Measurements from ENCODE around the gene NANOS3. TPM values are rescaled to one million over a fixed set of nuclear protein-coding genes. Genes with fewer than 3 reads are reported as not detected.
A peak's percentile ranks its signal among the peaks of the same experiment; 100 is the strongest.

NANOS3 gene
- total and polyA plus RNA-seq, 9 of the 15 experiments (the other 6 are each of a cell fraction or from before 2014, with no cell fraction given): not detected

DNA sequence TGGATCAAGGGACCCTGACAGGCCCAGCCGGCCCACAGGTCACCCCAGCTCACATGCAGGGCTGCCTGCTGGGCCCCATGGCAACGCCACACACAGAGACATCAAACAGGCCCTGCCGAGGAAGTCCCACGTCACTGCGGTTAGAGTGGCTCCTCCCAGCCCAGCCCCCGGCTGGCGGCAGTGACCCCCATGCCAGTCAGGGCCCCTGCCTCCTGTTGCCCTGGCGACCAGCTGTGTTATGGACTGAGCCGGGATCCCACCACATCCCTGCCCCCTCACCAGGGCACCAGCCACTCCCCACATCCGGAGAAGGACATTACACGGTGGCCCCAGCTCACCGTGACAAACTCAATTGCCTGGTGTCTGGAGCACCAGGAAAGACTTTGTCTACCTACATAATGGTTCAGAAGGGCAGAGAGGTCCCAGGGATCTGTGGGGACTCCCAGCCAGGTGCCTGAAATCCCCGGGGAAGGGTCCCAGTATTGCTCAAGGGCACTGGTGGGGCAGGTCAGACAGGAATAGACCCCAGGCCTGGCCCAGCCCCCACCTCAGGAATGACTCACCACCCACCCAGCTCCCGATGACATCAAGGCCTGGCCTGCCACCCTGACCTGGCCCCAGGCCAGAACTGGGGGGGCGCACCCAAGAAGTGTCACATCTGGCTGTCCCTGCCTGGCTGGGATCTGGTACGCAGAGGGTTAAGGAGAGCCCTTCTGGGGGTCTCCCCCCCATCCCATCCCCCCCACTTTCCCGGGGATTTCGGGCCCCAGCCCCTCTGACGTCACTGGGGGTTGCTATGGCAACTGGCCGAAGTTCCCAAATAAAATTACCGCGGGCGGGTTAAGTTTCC lies 30.2 kb upstream of the NANOS3 start (continued):
- TF ChIP-seq ZNF174 (CRISPR knock-in tag; IDR thresholded peaks at IDR 0.05): no peak
- no peak; the same call in 1 of the 2 replicates for TF ChIP-seq L3MBTL2 (IDR thresholded peaks at IDR 0.05)
- TF ChIP-seq OTX1 (CRISPR knock-in tag; IDR thresholded peaks at IDR 0.05): no peak
- TF ChIP-seq HNRNPL (IDR thresholded peaks at IDR 0.05; ENCODE audit: low read depth, low read length): no peak; the same call in 1 of the 2 replicates
- TF ChIP-seq ARID2 (IDR thresholded peaks at IDR 0.05): no peak
- no peak for TF ChIP-seq ZNF561 (CRISPR knock-in tag; conservative IDR thresholded peaks at IDR 0.05)
- no peak for TF ChIP-seq BRCA1 (IDR thresholded peaks at IDR 0.05)
- TF ChIP-seq BRCA1 (CRISPR knock-in tag; IDR thresholded peaks at IDR 0.05): no peak
- TF ChIP-seq, protein P1, sequence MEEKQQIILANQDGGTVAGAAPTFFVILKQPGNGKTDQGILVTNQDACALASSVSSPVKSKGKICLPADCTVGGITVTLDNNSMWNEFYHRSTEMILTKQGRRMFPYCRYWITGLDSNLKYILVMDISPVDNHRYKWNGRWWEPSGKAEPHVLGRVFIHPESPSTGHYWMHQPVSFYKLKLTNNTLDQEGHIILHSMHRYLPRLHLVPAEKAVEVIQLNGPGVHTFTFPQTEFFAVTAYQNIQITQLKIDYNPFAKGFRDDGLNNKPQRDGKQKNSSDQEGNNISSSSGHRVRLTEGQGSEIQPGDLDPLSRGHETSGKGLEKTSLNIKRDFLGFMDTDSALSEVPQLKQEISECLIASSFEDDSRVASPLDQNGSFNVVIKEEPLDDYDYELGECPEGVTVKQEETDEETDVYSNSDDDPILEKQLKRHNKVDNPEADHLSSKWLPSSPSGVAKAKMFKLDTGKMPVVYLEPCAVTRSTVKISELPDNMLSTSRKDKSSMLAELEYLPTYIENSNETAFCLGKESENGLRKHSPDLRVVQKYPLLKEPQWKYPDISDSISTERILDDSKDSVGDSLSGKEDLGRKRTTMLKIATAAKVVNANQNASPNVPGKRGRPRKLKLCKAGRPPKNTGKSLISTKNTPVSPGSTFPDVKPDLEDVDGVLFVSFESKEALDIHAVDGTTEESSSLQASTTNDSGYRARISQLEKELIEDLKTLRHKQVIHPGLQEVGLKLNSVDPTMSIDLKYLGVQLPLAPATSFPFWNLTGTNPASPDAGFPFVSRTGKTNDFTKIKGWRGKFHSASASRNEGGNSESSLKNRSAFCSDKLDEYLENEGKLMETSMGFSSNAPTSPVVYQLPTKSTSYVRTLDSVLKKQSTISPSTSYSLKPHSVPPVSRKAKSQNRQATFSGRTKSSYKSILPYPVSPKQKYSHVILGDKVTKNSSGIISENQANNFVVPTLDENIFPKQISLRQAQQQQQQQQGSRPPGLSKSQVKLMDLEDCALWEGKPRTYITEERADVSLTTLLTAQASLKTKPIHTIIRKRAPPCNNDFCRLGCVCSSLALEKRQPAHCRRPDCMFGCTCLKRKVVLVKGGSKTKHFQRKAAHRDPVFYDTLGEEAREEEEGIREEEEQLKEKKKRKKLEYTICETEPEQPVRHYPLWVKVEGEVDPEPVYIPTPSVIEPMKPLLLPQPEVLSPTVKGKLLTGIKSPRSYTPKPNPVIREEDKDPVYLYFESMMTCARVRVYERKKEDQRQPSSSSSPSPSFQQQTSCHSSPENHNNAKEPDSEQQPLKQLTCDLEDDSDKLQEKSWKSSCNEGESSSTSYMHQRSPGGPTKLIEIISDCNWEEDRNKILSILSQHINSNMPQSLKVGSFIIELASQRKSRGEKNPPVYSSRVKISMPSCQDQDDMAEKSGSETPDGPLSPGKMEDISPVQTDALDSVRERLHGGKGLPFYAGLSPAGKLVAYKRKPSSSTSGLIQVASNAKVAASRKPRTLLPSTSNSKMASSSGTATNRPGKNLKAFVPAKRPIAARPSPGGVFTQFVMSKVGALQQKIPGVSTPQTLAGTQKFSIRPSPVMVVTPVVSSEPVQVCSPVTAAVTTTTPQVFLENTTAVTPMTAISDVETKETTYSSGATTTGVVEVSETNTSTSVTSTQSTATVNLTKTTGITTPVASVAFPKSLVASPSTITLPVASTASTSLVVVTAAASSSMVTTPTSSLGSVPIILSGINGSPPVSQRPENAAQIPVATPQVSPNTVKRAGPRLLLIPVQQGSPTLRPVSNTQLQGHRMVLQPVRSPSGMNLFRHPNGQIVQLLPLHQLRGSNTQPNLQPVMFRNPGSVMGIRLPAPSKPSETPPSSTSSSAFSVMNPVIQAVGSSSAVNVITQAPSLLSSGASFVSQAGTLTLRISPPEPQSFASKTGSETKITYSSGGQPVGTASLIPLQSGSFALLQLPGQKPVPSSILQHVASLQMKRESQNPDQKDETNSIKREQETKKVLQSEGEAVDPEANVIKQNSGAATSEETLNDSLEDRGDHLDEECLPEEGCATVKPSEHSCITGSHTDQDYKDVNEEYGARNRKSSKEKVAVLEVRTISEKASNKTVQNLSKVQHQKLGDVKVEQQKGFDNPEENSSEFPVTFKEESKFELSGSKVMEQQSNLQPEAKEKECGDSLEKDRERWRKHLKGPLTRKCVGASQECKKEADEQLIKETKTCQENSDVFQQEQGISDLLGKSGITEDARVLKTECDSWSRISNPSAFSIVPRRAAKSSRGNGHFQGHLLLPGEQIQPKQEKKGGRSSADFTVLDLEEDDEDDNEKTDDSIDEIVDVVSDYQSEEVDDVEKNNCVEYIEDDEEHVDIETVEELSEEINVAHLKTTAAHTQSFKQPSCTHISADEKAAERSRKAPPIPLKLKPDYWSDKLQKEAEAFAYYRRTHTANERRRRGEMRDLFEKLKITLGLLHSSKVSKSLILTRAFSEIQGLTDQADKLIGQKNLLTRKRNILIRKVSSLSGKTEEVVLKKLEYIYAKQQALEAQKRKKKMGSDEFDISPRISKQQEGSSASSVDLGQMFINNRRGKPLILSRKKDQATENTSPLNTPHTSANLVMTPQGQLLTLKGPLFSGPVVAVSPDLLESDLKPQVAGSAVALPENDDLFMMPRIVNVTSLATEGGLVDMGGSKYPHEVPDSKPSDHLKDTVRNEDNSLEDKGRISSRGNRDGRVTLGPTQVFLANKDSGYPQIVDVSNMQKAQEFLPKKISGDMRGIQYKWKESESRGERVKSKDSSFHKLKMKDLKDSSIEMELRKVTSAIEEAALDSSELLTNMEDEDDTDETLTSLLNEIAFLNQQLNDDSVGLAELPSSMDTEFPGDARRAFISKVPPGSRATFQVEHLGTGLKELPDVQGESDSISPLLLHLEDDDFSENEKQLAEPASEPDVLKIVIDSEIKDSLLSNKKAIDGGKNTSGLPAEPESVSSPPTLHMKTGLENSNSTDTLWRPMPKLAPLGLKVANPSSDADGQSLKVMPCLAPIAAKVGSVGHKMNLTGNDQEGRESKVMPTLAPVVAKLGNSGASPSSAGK (IDR thresholded peaks at IDR 0.05): no peak
- no peak for TF ChIP-seq KDM5B (IDR thresholded peaks at IDR 0.05; ENCODE audit: insufficient replicate concordance, low read depth, low read length)
- TF ChIP-seq, protein P2, sequence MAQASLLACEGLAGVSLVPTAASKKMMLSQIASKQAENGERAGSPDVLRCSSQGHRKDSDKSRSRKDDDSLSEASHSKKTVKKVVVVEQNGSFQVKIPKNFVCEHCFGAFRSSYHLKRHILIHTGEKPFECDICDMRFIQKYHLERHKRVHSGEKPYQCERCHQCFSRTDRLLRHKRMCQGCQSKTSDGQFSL (CRISPR knock-in tag; IDR thresholded peaks at IDR 0.05): peak; percentile 99
- TF ChIP-seq, protein P2 (tag; IDR thresholded peaks at IDR 0.05): peak in 1 of 2 experiments; percentile 91; a peak in 2 of 4 replicates
- TF ChIP-seq, protein P3, sequence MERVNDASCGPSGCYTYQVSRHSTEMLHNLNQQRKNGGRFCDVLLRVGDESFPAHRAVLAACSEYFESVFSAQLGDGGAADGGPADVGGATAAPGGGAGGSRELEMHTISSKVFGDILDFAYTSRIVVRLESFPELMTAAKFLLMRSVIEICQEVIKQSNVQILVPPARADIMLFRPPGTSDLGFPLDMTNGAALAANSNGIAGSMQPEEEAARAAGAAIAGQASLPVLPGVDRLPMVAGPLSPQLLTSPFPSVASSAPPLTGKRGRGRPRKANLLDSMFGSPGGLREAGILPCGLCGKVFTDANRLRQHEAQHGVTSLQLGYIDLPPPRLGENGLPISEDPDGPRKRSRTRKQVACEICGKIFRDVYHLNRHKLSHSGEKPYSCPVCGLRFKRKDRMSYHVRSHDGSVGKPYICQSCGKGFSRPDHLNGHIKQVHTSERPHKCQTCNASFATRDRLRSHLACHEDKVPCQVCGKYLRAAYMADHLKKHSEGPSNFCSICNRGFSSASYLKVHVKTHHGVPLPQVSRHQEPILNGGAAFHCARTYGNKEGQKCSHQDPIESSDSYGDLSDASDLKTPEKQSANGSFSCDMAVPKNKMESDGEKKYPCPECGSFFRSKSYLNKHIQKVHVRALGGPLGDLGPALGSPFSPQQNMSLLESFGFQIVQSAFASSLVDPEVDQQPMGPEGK (CRISPR knock-in tag; IDR thresholded peaks at IDR 0.05; ENCODE audit: borderline replicate concordance): no peak
